Loucy (cell line): ENCODE data around the gene RALGDS.

ENCODE experiments used
- H2AFZ ChIP-seq: fragments of 200-600 bp; sonication (generic); 2 replicates; pipeline ENCODE4 v1.6.0; 2016; ENCODE audit warnings: antibody characterized with exemption, mild to moderate bottlenecking, low read length, moderate library complexity
- H3F3A ChIP-seq: fragments of 200-600 bp; 2 replicates; pipeline ENCODE4 v1.6.0; 2016; ENCODE audit warnings: antibody characterized with exemption, low read depth, mild to moderate bottlenecking
- H3K27me3 ChIP-seq: fragments of 200-600 bp; sonication (generic); 2 replicates; pipeline ENCODE4 v1.6.1; 2014; ENCODE audit warnings: low read length, mild to moderate bottlenecking; ENCODE audit not compliant: insufficient read depth, poor library complexity, severe bottlenecking
- H3K36me3 ChIP-seq: fragments of 200-600 bp; sonication (generic); 2 replicates; pipeline ENCODE4 v1.6.1; 2016; ENCODE audit warnings: low read length; ENCODE audit not compliant: insufficient read depth
- H3K4me1 ChIP-seq: fragments of 200-600 bp; sonication (generic); 2 replicates; pipeline ENCODE4 v1.5.1; 2014; ENCODE audit warnings: low read length, mild to moderate bottlenecking; ENCODE audit not compliant: insufficient read depth, poor library complexity, severe bottlenecking
- H3K4me2 ChIP-seq: fragments of 200-600 bp; sonication (generic); 2 replicates; pipeline ENCODE4 v1.6.0; 2014; ENCODE audit warnings: antibody characterized with exemption, low read length, low read depth, mild to moderate bottlenecking; ENCODE audit not compliant: poor library complexity, severe bottlenecking
- H3K4me3 ChIP-seq: fragments of 200-600 bp; sonication (generic); 2 replicates; pipeline ENCODE4 v1.5.1; 2014; ENCODE audit warnings: low read length, mild to moderate bottlenecking, mixed read lengths; ENCODE audit not compliant: poor library complexity, severe bottlenecking
- H3K79me2 ChIP-seq: fragments of 200-600 bp; sonication (generic); 2 replicates; pipeline ENCODE4 v1.6.1; 2014; ENCODE audit warnings: low read length; ENCODE audit not compliant: insufficient read depth
- H3K9ac ChIP-seq: fragments of 200-600 bp; sonication (generic); 2 replicates; pipeline ENCODE4 v1.6.0; 2014; ENCODE audit warnings: mild to moderate bottlenecking, low read depth, low read length, moderate library complexity; ENCODE audit not compliant: poor library complexity, severe bottlenecking
- H3K9me2 ChIP-seq: fragments of 200-600 bp; sonication (generic); replicated peaks from 2 replicates; pipeline ENCODE4 v1.6.1; 2016; ENCODE audit warnings: low read depth, low read length, mixed read lengths
- H3K9me3 ChIP-seq: fragments of 200-600 bp; sonication (generic); 2 replicates; pipeline ENCODE4 v1.6.1; 2014; ENCODE audit warnings: mild to moderate bottlenecking, antibody characterized with exemption, low read length, low read depth; ENCODE audit not compliant: insufficient read depth
- H4K20me1 ChIP-seq: fragments of 200-600 bp; sonication (generic); 2 replicates; pipeline ENCODE4 v1.6.0; 2014; ENCODE audit warnings: antibody characterized with exemption, low read length, mild to moderate bottlenecking; ENCODE audit not compliant: insufficient read depth, poor library complexity, severe bottlenecking
- EZH2phosphoT487 ChIP-seq: fragments of 200-600 bp; IDR thresholded peaks from 2 replicates; pipeline ENCODE4 v1.6.1; 2018; ENCODE audit warnings: antibody characterized with exemption, mild to moderate bottlenecking, moderate library complexity, borderline replicate concordance
- TF ChIP-seq, protein P1 (sequence below): fragments of 200-600 bp; sonication (generic); conservative IDR thresholded peaks from 2 replicates; pipeline ENCODE4 v1.5.1; 2014; ENCODE audit warnings: mild to moderate bottlenecking, antibody characterized with exemption, low read length

RALGDS gene

GRCh38 chr9:133060417-133060841, 60.6 kb downstream of the RALGDS start:
- Histone ChIP-seq H3K4me1 (peaks cover 68% of the 10 kb centered on the region), H3K27me3 (no peaks in the 10 kb centered on the region), H4K20me1 (no peaks in the 10 kb centered on the region), H3F3A (peaks cover 8% of the 10 kb centered on the region), H3K9me3 (no peaks in the 10 kb centered on the region), H3K9ac (peak overlapping the region; percentile 96), H3K79me2 (peaks cover 5% of the 10 kb centered on the region; the same call in 1 of the 2 replicates), H3K36me3 (peaks cover 24% of the 10 kb centered on the region; the same call in 1 of the 2 replicates), H3K4me2 (peak overlapping the region; percentile 97), H2AFZ (no peak overlapping the region), H3K4me3 (peak overlapping the region; percentile 73), H3K9me2 (no peaks in the 10 kb centered on the region)
- TF ChIP-seq, protein P1, sequence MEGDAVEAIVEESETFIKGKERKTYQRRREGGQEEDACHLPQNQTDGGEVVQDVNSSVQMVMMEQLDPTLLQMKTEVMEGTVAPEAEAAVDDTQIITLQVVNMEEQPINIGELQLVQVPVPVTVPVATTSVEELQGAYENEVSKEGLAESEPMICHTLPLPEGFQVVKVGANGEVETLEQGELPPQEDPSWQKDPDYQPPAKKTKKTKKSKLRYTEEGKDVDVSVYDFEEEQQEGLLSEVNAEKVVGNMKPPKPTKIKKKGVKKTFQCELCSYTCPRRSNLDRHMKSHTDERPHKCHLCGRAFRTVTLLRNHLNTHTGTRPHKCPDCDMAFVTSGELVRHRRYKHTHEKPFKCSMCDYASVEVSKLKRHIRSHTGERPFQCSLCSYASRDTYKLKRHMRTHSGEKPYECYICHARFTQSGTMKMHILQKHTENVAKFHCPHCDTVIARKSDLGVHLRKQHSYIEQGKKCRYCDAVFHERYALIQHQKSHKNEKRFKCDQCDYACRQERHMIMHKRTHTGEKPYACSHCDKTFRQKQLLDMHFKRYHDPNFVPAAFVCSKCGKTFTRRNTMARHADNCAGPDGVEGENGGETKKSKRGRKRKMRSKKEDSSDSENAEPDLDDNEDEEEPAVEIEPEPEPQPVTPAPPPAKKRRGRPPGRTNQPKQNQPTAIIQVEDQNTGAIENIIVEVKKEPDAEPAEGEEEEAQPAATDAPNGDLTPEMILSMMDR: 0 out of 2 replicates have a peak, but pooled peaks have one; percentile 9
- TF ChIP-seq EZH2phosphoT487: no peak

DNA sequence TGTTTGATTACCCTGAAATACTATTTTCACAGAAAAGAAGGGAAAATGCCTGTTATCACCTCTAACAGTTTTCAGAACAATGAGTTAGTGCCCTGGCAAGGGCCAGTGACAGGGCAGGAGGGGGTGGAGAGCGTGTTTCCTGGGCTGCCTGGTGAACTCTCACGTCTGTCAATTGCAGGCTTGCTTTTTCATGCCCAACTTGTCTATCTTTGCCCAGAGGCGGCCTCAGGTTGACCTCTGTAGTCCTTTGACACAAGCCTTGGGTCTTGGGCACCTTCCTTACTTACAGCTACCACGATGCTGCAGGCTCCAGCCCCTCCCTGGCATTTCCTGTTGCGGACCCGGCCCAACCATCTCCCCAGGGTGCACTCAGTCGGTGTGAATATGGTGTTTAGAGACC, 61.4 kb downstream of the RALGDS start:
- Histone ChIP-seq H3F3A (peaks cover 8% of the 10 kb centered on the region), H3K4me3 (peak overlapping the region; percentile 73), H3K9me3 (no peaks in the 10 kb centered on the region), H3K79me2 (peaks cover 5% of the 10 kb centered on the region; the same call in 1 of the 2 replicates), H4K20me1 (no peaks in the 10 kb centered on the region), H3K4me1 (peaks cover 68% of the 10 kb centered on the region), H3K9ac (peak overlapping the region; percentile 96), H3K36me3 (peaks cover 32% of the 10 kb centered on the region; the same call in 1 of the 2 replicates), H3K27me3 (no peaks in the 10 kb centered on the region), H2AFZ (no peak overlapping the region), H3K4me2 (peak overlapping the region; percentile 97), H3K9me2 (no peaks in the 10 kb centered on the region)
- no peak for TF ChIP-seq EZH2phosphoT487
- TF ChIP-seq, protein P1: no peak

GRCh38 chr9:133058550-133059320, 62.3 kb downstream of the RALGDS start:
- peak overlapping the region; percentile 73 for H3K4me3 ChIP-seq
- peaks cover 40% of the 10 kb centered on the region; the same call in 1 of the 2 replicates for H3K36me3 ChIP-seq
- H3K9me3 ChIP-seq: no peaks in the 10 kb centered on the region
- no peak overlapping the region for H2AFZ ChIP-seq
- H4K20me1 ChIP-seq: no peaks in the 10 kb centered on the region
- H3K4me1 ChIP-seq: peaks cover 64% of the 10 kb centered on the region
- peaks cover 8% of the 10 kb centered on the region for H3F3A ChIP-seq
- H3K4me2 ChIP-seq: peak overlapping the region; percentile 97
- H3K9me2 ChIP-seq: no peaks in the 10 kb centered on the region
- peak overlapping the region; percentile 96 for H3K9ac ChIP-seq
- H3K79me2 ChIP-seq: peaks cover 5% of the 10 kb centered on the region; the same call in 1 of the 2 replicates
- H3K27me3 ChIP-seq: no peaks in the 10 kb centered on the region
- TF ChIP-seq, protein P1: no peak
- no peak for TF ChIP-seq EZH2phosphoT487
